Neural progenitor cell (in vitro differentiated cells): ENCODE data around the gene DARS1. TPM values are rescaled to one million over a fixed set of nuclear protein-coding genes. Genes with fewer than 3 reads are reported as not detected.
A peak's percentile ranks its signal among the peaks of the same experiment; 100 is the strongest.

Experiments
- DNase-seq: peaks from one replicate; pipeline ENCODE4 v3.0.0-alpha.2; 2016; ENCODE audit warnings: low spot score
- H2AFZ ChIP-seq: fragments of 200-600 bp; sonication (generic); replicated peaks from 2 replicates; pipeline ENCODE4 v1.6.1; 2016; ENCODE audit warnings: antibody characterized with exemption
- H3F3A ChIP-seq: fragments of 200-600 bp; sonication (generic); 2 replicates; pipeline ENCODE4 v1.6.1; 2016; ENCODE audit warnings: antibody characterized with exemption, low read depth
- H3K27ac ChIP-seq: fragments of 200-600 bp; sonication (generic); 2 replicates; pipeline ENCODE4 v1.5.1; 2016; ENCODE audit warnings: mild to moderate bottlenecking
- H3K27me3 ChIP-seq: fragments of 200-600 bp; sonication (generic); 2 replicates; pipeline ENCODE4 v1.6.1; 2016; ENCODE audit warnings: mild to moderate bottlenecking, moderate library complexity
- H3K36me3 ChIP-seq: fragments of 200-600 bp; sonication (generic); 2 replicates; pipeline ENCODE4 v1.5.1; 2016
- H3K4me1 ChIP-seq: fragments of 200-600 bp; sonication (generic); 2 replicates; pipeline ENCODE4 v1.6.1; 2016; ENCODE audit warnings: mixed run types
- H3K4me2 ChIP-seq: fragments of 200-600 bp; sonication (generic); 2 replicates; pipeline ENCODE4 v1.6.1; 2016
- H3K4me3 ChIP-seq: fragments of 200-600 bp; sonication (generic); 2 replicates; pipeline ENCODE4 v1.5.1; 2016
- H3K79me2 ChIP-seq: fragments of 200-600 bp; sonication (generic); 2 replicates; pipeline ENCODE4 v1.6.1; 2016; ENCODE audit warnings: low read depth
- H3K9ac ChIP-seq: fragments of 200-600 bp; sonication (generic); 2 replicates; pipeline ENCODE4 v1.6.1; 2016
- H3K9me3 ChIP-seq: fragments of 200-600 bp; sonication (generic); 2 replicates; pipeline ENCODE4 v1.5.1; 2016; ENCODE audit warnings: low read depth
- H4K20me1 ChIP-seq: fragments of 200-600 bp; sonication (generic); 2 replicates; pipeline ENCODE4 v1.6.1; 2016; ENCODE audit warnings: low read depth
- H3K27ac Mint-ChIP-seq: 3 replicates; pipeline ENCODE4 v1.8.0; 2021; ENCODE audit warnings: mixed read lengths
- H3K27me3 Mint-ChIP-seq: 2 replicates; pipeline ENCODE4 v1.8.0; 2022; ENCODE audit warnings: low read depth, mild to moderate bottlenecking, inconsistent platforms, moderate library complexity, mixed read lengths; ENCODE audit not compliant: insufficient read depth
- H3K36me3 Mint-ChIP-seq: 3 replicates; pipeline ENCODE4 v1.8.0; 2021; ENCODE audit warnings: mixed read lengths
- H3K4me1 Mint-ChIP-seq: 3 replicates; pipeline ENCODE4 v1.8.0; 2021; ENCODE audit warnings: mixed read lengths
- H3K4me3 Mint-ChIP-seq: 3 replicates; pipeline ENCODE4 v1.8.0; 2021; ENCODE audit warnings: mild to moderate bottlenecking, moderate library complexity, mixed read lengths
- H3K9me3 Mint-ChIP-seq: 3 replicates; pipeline ENCODE4 v1.8.0; 2020; ENCODE audit warnings: mixed read lengths
- CTCF ChIP-seq: fragments of 200-600 bp; sonication (generic); IDR thresholded peaks from 2 replicates; pipeline ENCODE4 v1.5.1; 2017; ENCODE audit warnings: antibody characterized with exemption, mild to moderate bottlenecking
- EZH2 ChIP-seq: fragments of 200-600 bp; sonication (generic); IDR thresholded peaks from 2 replicates; pipeline ENCODE4 v1.6.1; 2017; ENCODE audit warnings: antibody characterized with exemption, mild to moderate bottlenecking, moderate library complexity
- EZH2phosphoT487 ChIP-seq: fragments of 200-600 bp; sonication (generic); IDR thresholded peaks from 2 replicates; pipeline ENCODE4 v1.6.1; 2017; ENCODE audit warnings: antibody characterized with exemption
- total RNA-seq: library from RNA; depleted of rRNA; stranded (reverse); fragments of >200 nt; gene quantifications from 2 replicates; pipeline ENCODE4 v1.2.3, GENCODE V29; 2015; ENCODE audit warnings: low replicate concordance

Gene DARS1
- total RNA-seq, 1 donor from 2014 or later = 227 TPM

GRCh38 chr2:136006658-136007057, 21.2 kb upstream of the DARS1 start:
- Mint-ChIP-seq H3K4me3 (no peak overlapping the region), H3K36me3 (peaks cover 7% of the 10 kb centered on the region), H3K27ac (no peak overlapping the region), H3K27me3 (peaks cover 3% of the 10 kb centered on the region), H3K9me3 (peaks cover 5% of the 10 kb centered on the region), H3K4me1 (peaks cover 25% of the 10 kb centered on the region)
- H3K9ac ChIP-seq = no peak overlapping the region
- no peaks in the 10 kb centered on the region for H3K27me3 ChIP-seq
- no peaks in the 10 kb centered on the region for H3K79me2 ChIP-seq
- no peaks in the 10 kb centered on the region for H3F3A ChIP-seq
- peak overlapping the region; percentile 27 for H2AFZ ChIP-seq
- no peaks in the 10 kb centered on the region for H3K36me3 ChIP-seq
- TF ChIP-seq EZH2phosphoT487 = no peak
- no peak for TF ChIP-seq CTCF
- TF ChIP-seq EZH2 = no peak
- peaks cover 12% of the 10 kb centered on the region for H3K4me1 ChIP-seq
- H3K4me2 ChIP-seq = no peak overlapping the region
- H3K27ac ChIP-seq = no peak overlapping the region
- H3K4me3 ChIP-seq = no peak overlapping the region
- DNase-seq = no peak
- H3K9me3 ChIP-seq = no peaks in the 10 kb centered on the region
- H4K20me1 ChIP-seq = no peaks in the 10 kb centered on the region

- Histone ChIP-seq H3K4me1 (peaks cover 15% of the 10 kb centered on the region), H3K27ac (no peak overlapping the region), H3K36me3 (no peaks in the 10 kb centered on the region), H4K20me1 (no peaks in the 10 kb centered on the region), H3K9ac (no peak overlapping the region), H3K4me2 (no peak overlapping the region), H3K79me2 (no peaks in the 10 kb centered on the region), H3F3A (peaks cover 6% of the 10 kb centered on the region), H3K9me3 (no peaks in the 10 kb centered on the region), H3K4me3 (no peak overlapping the region), H2AFZ (no peak overlapping the region), H3K27me3 (no peaks in the 10 kb centered on the region)
- Mint-ChIP-seq H3K36me3 (peaks cover 7% of the 10 kb centered on the region), H3K27ac (no peak overlapping the region), H3K4me3 (no peak overlapping the region), H3K9me3 (peaks cover 5% of the 10 kb centered on the region), H3K4me1 (peaks cover 29% of the 10 kb centered on the region), H3K27me3 (peaks cover 3% of the 10 kb centered on the region)
- DNase-seq = no peak
- TF ChIP-seq CTCF = no peak
- TF ChIP-seq EZH2phosphoT487 = no peak
- TF ChIP-seq EZH2 = no peak
These were observed 20.2 kb upstream of the DARS1 start for GRCh38 chr2:136005462-136006196.

GRCh38 chr2:136004965-136005364, 19.5 kb upstream of the DARS1 start:
- H3K4me3 Mint-ChIP-seq = no peak overlapping the region
- DNase-seq = no peak
- H3K27me3 Mint-ChIP-seq = peaks cover 3% of the 10 kb centered on the region
- peaks cover 12% of the 10 kb centered on the region for H3F3A ChIP-seq
- H3K27ac Mint-ChIP-seq = peak overlapping the region; percentile 1
- peaks cover 5% of the 10 kb centered on the region for H3K9me3 Mint-ChIP-seq
- H3K4me1 ChIP-seq = peaks cover 22% of the 10 kb centered on the region
- H3K27me3 ChIP-seq = no peaks in the 10 kb centered on the region
- H3K4me3 ChIP-seq = no peak overlapping the region
- no peak overlapping the region for H3K9ac ChIP-seq
- no peaks in the 10 kb centered on the region for H4K20me1 ChIP-seq
- no peaks in the 10 kb centered on the region for H3K79me2 ChIP-seq
- no peaks in the 10 kb centered on the region for H3K9me3 ChIP-seq
- H3K36me3 ChIP-seq = no peaks in the 10 kb centered on the region
- peaks cover 7% of the 10 kb centered on the region for H3K36me3 Mint-ChIP-seq
- H3K4me1 Mint-ChIP-seq = peaks cover 35% of the 10 kb centered on the region
- no peak overlapping the region for H2AFZ ChIP-seq
- no peak overlapping the region for H3K4me2 ChIP-seq
- TF ChIP-seq EZH2phosphoT487 (no peak), EZH2 (no peak), CTCF (no peak)
- no peak overlapping the region for H3K27ac ChIP-seq
